Kidney (tissue), 14 donors: ENCODE results near the gene TBX15. TPM values are rescaled to one million over a fixed set of nuclear protein-coding genes. Genes with fewer than 3 reads are reported as not detected.

Source experiments
- DNase-seq, 5 donors: peaks; one replicate each; pipeline ENCODE4 v3.0.0-alpha.2; 2013 to 2020
- FAIRE-seq: peaks from 2 replicates; lab custom pipeline; 2012; peaks lifted over from hg19 to GRCh38; lab: Jason Lieb, UNC
- H3K27ac ChIP-seq, 2 donors: one replicate each; pipeline ENCODE4 v1.7.0; 2013; ENCODE audit warnings: low read depth in 2 of 2, low read length in 2 of 2, inconsistent platforms in 1 of 2
- H3K27me3 ChIP-seq: one replicate; pipeline ENCODE4 v1.7.1; 2013; ENCODE audit warnings: low read length, inconsistent platforms; ENCODE audit not compliant: control insufficient read depth, insufficient read depth
- H3K36me3 ChIP-seq, 3 donors: one replicate each; pipeline versions ENCODE4 v1.7.0 to v1.7.1; 2013; ENCODE audit warnings: low read length in 3 of 3, control low read depth in 1 of 3, inconsistent platforms in 1 of 3; ENCODE audit not compliant: insufficient read depth in 3 of 3, control insufficient read depth in 2 of 3
- H3K4me1 ChIP-seq, 3 donors: one replicate each; pipeline versions ENCODE4 v1.7.0 to v1.7.1; 2013; ENCODE audit warnings: low read length in 3 of 3, inconsistent platforms in 1 of 3, low read depth in 1 of 3; ENCODE audit not compliant: control insufficient read depth in 2 of 3, insufficient read depth in 2 of 3
- H3K4me3 ChIP-seq, 3 donors: one replicate each; pipeline versions ENCODE4 v1.7.0 to v1.8.1; 2013; ENCODE audit warnings: low read length in 3 of 3, control low read depth in 1 of 3, inconsistent platforms in 1 of 3
- H3K9ac ChIP-seq, 3 donors: one replicate each; pipeline versions ENCODE4 v1.7.0 to v1.7.1; 2013; ENCODE audit warnings: low read length in 3 of 3, control low read depth in 1 of 3, inconsistent platforms in 1 of 3
- H3K9me3 ChIP-seq, 3 donors: one replicate each; pipeline versions ENCODE4 v1.7.0 to v1.7.1; 2013; ENCODE audit warnings: low read length in 3 of 3, control low read depth in 1 of 3, inconsistent platforms in 1 of 3; ENCODE audit not compliant: control insufficient read depth in 2 of 3, insufficient read depth in 1 of 3
- CTCF ChIP-seq: IDR thresholded peaks from 3 replicates; pipeline ENCODE4 v1.5.1; 2012; ENCODE audit warnings: mild to moderate bottlenecking, moderate library complexity, borderline replicate concordance; ENCODE audit not compliant: insufficient read depth; ENCODE audit errors: extremely low read depth
- intact Hi-C: fragments of 100-400 bp; cut with DNase I; formaldehyde crosslinking; loops from one replicate; pipeline ENCODE4 v1.11.1; 2022
- polyA plus RNA-seq: library from polyadenylated mRNA; stranded (reverse); fragments of 350-450 nt; fragmentation: Illumina TruSeq; extraction: RNeasy Lipid Tissue Mini Kit (QIAGEN cat#74804); gene quantifications from one replicate; pipeline ENCODE4 v1.2.3, GENCODE V29; 2014; ENCODE audit warnings: low read depth, low replicate concordance; ENCODE audit not compliant: insufficient read depth
- total RNA-seq: library from RNA; stranded (reverse); fragmentation: NEBNext Ultra II Directional; extraction: Animal tissue kit (Norgen Biotek cat#: 25700); gene quantifications from one replicate; pipeline ENCODE4 v1.2.1, GENCODE V29; 2021
- donor health status: control.
- donor health status: control.
- donor health status: control.
- donor health status: control.
- donor health status: control.
- donor health status: DM: yes; HTN: yes; CAD: no.
- donor health status: Normal renal cell carcinoma (clear cell type).

The TBX15 gene
- total and polyA plus RNA-seq, 2 donors from 2014 or later: 0.82 TPM; not detected in 1

GRCh38 chr1:118905196-118905595, 82.9 kb downstream of the TBX15 start:
- no peak overlapping the region for H3K27ac ChIP-seq
- no peak overlapping the region for H3K4me3 ChIP-seq
- no peak for TF ChIP-seq CTCF
- no peaks in the 10 kb centered on the region for H3K4me1 ChIP-seq
- H3K27me3 ChIP-seq: no peaks in the 10 kb centered on the region
- no peaks in the 10 kb centered on the region for H3K9me3 ChIP-seq
- intact Hi-C loops: no loop called here
- H3K9ac ChIP-seq: no peak overlapping the region
- DNase-seq (no peak), FAIRE-seq (no peak)
- H3K36me3 ChIP-seq: no peaks in the 10 kb centered on the region

- no peaks in the 10 kb centered on the region for H3K4me1 ChIP-seq
- no peak overlapping the region for H3K4me3 ChIP-seq
- FAIRE-seq: no peak
- H3K27ac ChIP-seq: no peak overlapping the region
- TF ChIP-seq CTCF: no peak
- DNase-seq: no peak
- no peak overlapping the region for H3K9ac ChIP-seq
- H3K9me3 ChIP-seq: no peaks in the 10 kb centered on the region
- no peaks in the 10 kb centered on the region for H3K36me3 ChIP-seq
- intact Hi-C loops: no loop called here
- no peaks in the 10 kb centered on the region for H3K27me3 ChIP-seq
Measured at GRCh38 chr1:118902711-118903191, 85.4 kb downstream of the TBX15 start.

GRCh38 chr1:118902299-118902698, 85.8 kb downstream of the TBX15 start:
- FAIRE-seq (no peak), DNase-seq (no peak)
- intact Hi-C loops: no loop called here
- Histone ChIP-seq H3K27ac (no peak overlapping the region), H3K27me3 (no peaks in the 10 kb centered on the region), H3K4me3 (no peak overlapping the region), H3K9me3 (no peaks in the 10 kb centered on the region), H3K4me1 (no peaks in the 10 kb centered on the region), H3K36me3 (no peaks in the 10 kb centered on the region), H3K9ac (no peak overlapping the region)
- no peak for TF ChIP-seq CTCF
